GM23338 (cell line): ENCODE data around the gene BEGAIN. TPM values are rescaled to one million over a fixed set of nuclear protein-coding genes. Genes with fewer than 3 reads are reported as not detected.

Experiments
- ATAC-seq: fragments of 200-7000 bp; cut with Tn5 transposase; 3 replicates; pipeline ENCODE4 v1.9.1; 2020
- DNase-seq: peaks from one replicate; pipeline ENCODE4 v3.0.0-alpha.2; 2015; ENCODE audit warnings: low spot score
- H2AFZ ChIP-seq: fragments of 200-600 bp; sonication (generic); 2 replicates; pipeline ENCODE4 v1.8.0; 2016; ENCODE audit warnings: antibody characterized with exemption, mild to moderate bottlenecking, moderate library complexity
- H3F3A ChIP-seq: fragments of 200-600 bp; sonication (generic); replicated peaks from 2 replicates; pipeline ENCODE4 v1.8.0; 2017; ENCODE audit warnings: antibody characterized with exemption, mixed run types, low read depth
- H3K27ac ChIP-seq: fragments of 200-600 bp; sonication (generic); 2 replicates; pipeline ENCODE4 v1.6.1; 2016; ENCODE audit warnings: low read depth
- H3K27me3 ChIP-seq: fragments of 200-600 bp; sonication (generic); 2 replicates; pipeline ENCODE4 v1.8.0; 2016; ENCODE audit warnings: mild to moderate bottlenecking, mixed run types, moderate library complexity; ENCODE audit not compliant: insufficient read depth
- H3K36me3 ChIP-seq: fragments of 200-600 bp; sonication (generic); 2 replicates; pipeline ENCODE4 v1.8.0; 2016; ENCODE audit warnings: mild to moderate bottlenecking; ENCODE audit not compliant: insufficient read depth
- H3K4me1 ChIP-seq: fragments of 200-600 bp; sonication (generic); 2 replicates; pipeline ENCODE4 v1.8.0; 2016; ENCODE audit warnings: mild to moderate bottlenecking, moderate library complexity; ENCODE audit not compliant: insufficient read depth
- H3K4me2 ChIP-seq: fragments of 200-600 bp; sonication (generic); 2 replicates; pipeline ENCODE4 v1.7.1; 2017; ENCODE audit warnings: mixed run types
- H3K4me3 ChIP-seq: fragments of 200-600 bp; sonication (generic); 2 replicates; pipeline ENCODE4 v1.6.1; 2016; ENCODE audit warnings: mixed run types
- H3K79me2 ChIP-seq: fragments of 200-600 bp; sonication (generic); replicated peaks from 2 replicates; pipeline ENCODE4 v1.8.0; 2017; ENCODE audit warnings: mild to moderate bottlenecking; ENCODE audit not compliant: insufficient read depth
- H3K9me2 ChIP-seq: fragments of 200-600 bp; sonication (generic); 2 replicates; pipeline ENCODE4 v1.8.0; 2017; ENCODE audit not compliant: insufficient read depth
- H4K20me1 ChIP-seq: fragments of 200-600 bp; sonication (generic); replicated peaks from 2 replicates; pipeline ENCODE4 v1.8.0; 2017; ENCODE audit warnings: mild to moderate bottlenecking; ENCODE audit not compliant: insufficient read depth
- H3K27ac Mint-ChIP-seq: 2 replicates; pipeline ENCODE4 v1.8.0; 2020; ENCODE audit warnings: inconsistent platforms, mild to moderate bottlenecking, moderate library complexity, mixed read lengths
- H3K27me3 Mint-ChIP-seq: 3 replicates; pipeline ENCODE4 v1.8.0; 2022; ENCODE audit warnings: low read depth, mild to moderate bottlenecking, moderate library complexity, mixed read lengths, inconsistent platforms; ENCODE audit not compliant: insufficient read depth, poor library complexity
- H3K36me3 Mint-ChIP-seq: 3 replicates; pipeline ENCODE4 v1.8.0; 2021; ENCODE audit warnings: low read depth, mild to moderate bottlenecking, inconsistent platforms, moderate library complexity, mixed read lengths
- H3K4me1 Mint-ChIP-seq: 3 replicates; pipeline ENCODE4 v1.8.0; 2020; ENCODE audit warnings: mild to moderate bottlenecking, inconsistent platforms, mixed read lengths
- H3K4me3 Mint-ChIP-seq: 3 replicates; pipeline ENCODE4 v1.8.0; 2021; ENCODE audit warnings: moderate library complexity, mild to moderate bottlenecking, inconsistent platforms, mixed read lengths
- H3K9me3 Mint-ChIP-seq: 3 replicates; pipeline ENCODE4 v1.8.0; 2020; ENCODE audit warnings: moderate library complexity, mild to moderate bottlenecking, inconsistent platforms, mixed read lengths
- CREB1 ChIP-seq: fragments of 250-450 bp; sonication (Bioruptor Pico); IDR thresholded peaks from 2 replicates; pipeline ENCODE4 v1.5.0; 2020; ENCODE audit warnings: low read depth, mild to moderate bottlenecking, moderate library complexity
- ETS1 ChIP-seq: IDR thresholded peaks from 2 replicates; pipeline ENCODE4 v1.6.1; 2016; ENCODE audit warnings: antibody characterized with exemption
- JUNB ChIP-seq: IDR thresholded peaks from one replicate; pipeline ENCODE4 v1.6.1; 2016; ENCODE audit warnings: antibody characterized with exemption; ENCODE audit not compliant: unreplicated experiment
- POLR2AphosphoS5 ChIP-seq: IDR thresholded peaks from 2 replicates; pipeline ENCODE4 v1.6.1; 2016; ENCODE audit warnings: antibody characterized with exemption, low read depth
- REST ChIP-seq: IDR thresholded peaks from one replicate; pipeline ENCODE4 v1.6.1; 2018; ENCODE audit warnings: antibody characterized with exemption; ENCODE audit not compliant: unreplicated experiment
- STAT1 ChIP-seq: IDR thresholded peaks from one replicate; pipeline ENCODE4 v1.6.1; 2016; ENCODE audit warnings: antibody characterized with exemption; ENCODE audit not compliant: unreplicated experiment
- ZNF331 ChIP-seq: fragments of 250-450 bp; sonication (Bioruptor Pico); IDR thresholded peaks from 2 replicates; pipeline ENCODE4 v1.5.0; 2020; ENCODE audit warnings: low read depth, mild to moderate bottlenecking, moderate library complexity
- ZNF462 ChIP-seq: fragments of 250-450 bp; sonication (Bioruptor Pico); IDR thresholded peaks from 2 replicates; pipeline ENCODE4 v1.5.0; 2020; ENCODE audit warnings: mild to moderate bottlenecking, moderate library complexity
- polyA plus RNA-seq: library from polyadenylated mRNA; unstranded; fragments of >200 nt; fragmentation: Nextera tagmentation; extraction: Ambion mirVana; gene quantifications from 2 replicates; pipeline ENCODE4 v1.2.1, GENCODE V29; 2016
- total RNA-seq: library from RNA; depleted of rRNA; stranded (reverse); fragments of >200 nt; shearing (Covaris generic); gene quantifications from 2 replicates; pipeline ENCODE4 v1.2.3, GENCODE V29; 2014

BEGAIN gene
- total and polyA plus RNA-seq, 2 experiments from 2014 or later: 0.60 to 2.4 TPM

- Mint-ChIP-seq H3K36me3 (no peaks in the 10 kb centered on the region), H3K27ac (no peak overlapping the region), H3K27me3 (peaks cover 3% of the 10 kb centered on the region), H3K4me1 (peaks cover 3% of the 10 kb centered on the region; the same call in 1 of the 3 replicates), H3K9me3 (peaks cover 7% of the 10 kb centered on the region; the same call in 1 of the 3 replicates), H3K4me3 (no peak overlapping the region)
- Histone ChIP-seq H3K4me2 (no peak overlapping the region), H3K9me2 (no peaks in the 10 kb centered on the region), H3F3A (no peaks in the 10 kb centered on the region), H3K36me3 (no peaks in the 10 kb centered on the region; the same call in 1 of the 2 replicates), H3K4me3 (no peak overlapping the region), H2AFZ (no peak overlapping the region), H3K4me1 (no peaks in the 10 kb centered on the region), H3K27me3 (no peaks in the 10 kb centered on the region), H4K20me1 (no peaks in the 10 kb centered on the region), H3K79me2 (no peaks in the 10 kb centered on the region), H3K27ac (no peak overlapping the region)
- DNase-seq (no peak), ATAC-seq (no peak)
- TF ChIP-seq ZNF331 (CRISPR knock-in tag): no peak
- no peak for TF ChIP-seq CREB1 (CRISPR knock-in tag)
These were observed 13.8 kb upstream of the BEGAIN start for GRCh38 chr14:100601064-100601463.

GRCh38 chr14:100599981-100600380 lies 12.8 kb upstream of the BEGAIN start:
- Histone ChIP-seq H3K9me2 (no peaks in the 10 kb centered on the region), H3K4me3 (no peak overlapping the region), H3K36me3 (no peaks in the 10 kb centered on the region; the same call in 1 of the 2 replicates), H2AFZ (no peak overlapping the region), H4K20me1 (no peaks in the 10 kb centered on the region), H3K27ac (no peak overlapping the region), H3K27me3 (no peaks in the 10 kb centered on the region), H3K79me2 (no peaks in the 10 kb centered on the region), H3K4me2 (no peak overlapping the region), H3F3A (no peaks in the 10 kb centered on the region), H3K4me1 (no peaks in the 10 kb centered on the region)
- Mint-ChIP-seq H3K4me1 (peaks cover 3% of the 10 kb centered on the region; the same call in 1 of the 3 replicates), H3K9me3 (peaks cover 7% of the 10 kb centered on the region; the same call in 1 of the 3 replicates), H3K36me3 (no peaks in the 10 kb centered on the region), H3K4me3 (no peak overlapping the region), H3K27ac (no peak overlapping the region), H3K27me3 (no peaks in the 10 kb centered on the region)
- TF ChIP-seq POLR2AphosphoS5 (no peak), JUNB (no peak), REST (no peak), ETS1 (no peak), STAT1 (no peak), ZNF462 (CRISPR knock-in tag) (no peak), CREB1 (CRISPR knock-in tag) (no peak), ZNF331 (CRISPR knock-in tag) (no peak)
- ATAC-seq (no peak), DNase-seq (no peak)
